Activated CD8-positive, alpha-beta memory T cell treated with anti-CD3 and anti-CD28 coated beads, Interleukin-2, amount 50 U/mL, for 24 hours (primary cell): Measurements from ENCODE around the gene HCRTR1.

Experiments used
- DNase-seq: peaks from one replicate; pipeline ENCODE4 v3.0.0-alpha.2; 2020; ENCODE audit errors: extremely low read depth

Gene HCRTR1

DNA sequence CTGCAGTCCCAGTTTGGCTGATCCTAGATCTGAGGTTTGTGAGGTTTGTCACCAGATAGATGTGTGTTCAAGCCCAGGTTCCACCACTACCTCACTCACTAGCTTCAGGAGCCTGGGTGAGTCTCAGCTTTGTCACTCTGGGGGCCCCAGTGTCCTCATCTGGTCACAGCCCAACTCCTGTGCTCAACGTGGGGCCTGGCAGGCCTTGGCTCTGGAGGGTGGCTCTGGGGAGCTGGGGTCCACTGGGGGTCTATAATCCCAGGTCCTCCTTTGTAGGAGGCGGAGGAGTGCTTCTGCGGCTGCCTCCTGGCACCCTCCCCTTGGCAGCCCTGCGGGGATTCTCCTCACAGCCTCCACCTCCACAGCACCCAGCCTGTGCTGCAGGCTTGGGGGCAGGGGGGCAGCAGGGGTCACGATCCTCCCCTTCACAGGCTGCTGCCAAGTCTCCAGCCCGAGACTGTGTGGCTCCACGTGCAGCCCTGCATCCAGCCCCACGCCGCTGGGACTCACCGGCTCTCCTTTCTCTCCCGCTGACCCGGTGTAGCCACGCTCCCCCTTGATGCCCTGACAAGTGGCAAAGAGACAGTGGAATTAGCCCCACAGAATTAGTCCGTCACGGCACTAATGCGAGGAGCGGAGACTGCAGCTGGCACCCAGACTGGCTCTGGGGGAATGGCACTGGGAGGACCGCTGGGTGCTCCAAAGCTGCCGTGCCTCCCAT, 49.7 kb downstream of the HCRTR1 start:
- no peak for DNase-seq

DNA sequence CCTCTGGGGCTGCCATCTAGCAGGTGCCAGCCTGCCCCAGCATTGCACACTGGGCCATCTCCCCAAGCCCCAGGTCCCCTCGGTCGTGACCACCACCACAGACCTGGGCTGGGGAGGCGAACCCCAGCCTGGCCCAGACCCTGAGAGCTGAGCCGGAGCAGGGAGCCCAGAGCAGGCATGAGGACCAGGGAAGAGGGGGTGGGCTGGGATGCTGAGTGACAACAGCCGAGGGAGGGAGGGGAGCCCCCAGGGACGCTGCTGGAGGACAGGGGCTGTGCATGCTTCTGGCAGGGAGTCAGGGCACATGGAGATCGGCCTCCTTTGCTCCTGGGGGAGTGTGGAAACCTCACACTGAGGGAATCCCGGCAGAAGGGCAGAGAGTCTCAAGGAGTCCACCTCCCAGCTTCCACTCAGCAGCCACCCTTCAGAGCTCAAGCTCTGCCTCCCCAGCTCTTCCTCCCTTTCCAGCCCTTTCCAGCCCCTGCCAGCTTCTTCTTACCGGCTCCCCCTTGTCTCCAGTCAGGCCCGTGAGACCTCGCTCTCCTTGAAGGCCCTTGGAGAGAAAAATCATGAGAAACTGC, 50.9 kb downstream of the HCRTR1 start:
- no peak for DNase-seq

DNA sequence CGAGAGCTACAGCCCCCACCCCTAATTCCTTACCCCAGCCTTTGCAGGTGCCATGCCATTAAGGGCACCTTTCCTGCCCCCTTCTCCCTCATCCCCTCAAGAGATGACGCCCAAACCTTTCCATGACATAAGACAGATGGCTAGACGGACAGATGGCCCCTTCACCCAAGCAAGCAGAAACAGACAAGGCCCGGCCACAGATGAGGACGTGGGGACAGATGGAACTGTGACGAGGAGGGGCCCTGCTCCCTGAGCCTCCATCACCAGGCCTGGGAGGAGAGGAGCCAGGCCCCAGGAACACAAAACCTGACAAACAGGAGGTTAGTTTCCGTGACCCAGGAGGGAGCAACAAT, 51.9 kb downstream of the HCRTR1 start:
- no peak for DNase-seq

DNA sequence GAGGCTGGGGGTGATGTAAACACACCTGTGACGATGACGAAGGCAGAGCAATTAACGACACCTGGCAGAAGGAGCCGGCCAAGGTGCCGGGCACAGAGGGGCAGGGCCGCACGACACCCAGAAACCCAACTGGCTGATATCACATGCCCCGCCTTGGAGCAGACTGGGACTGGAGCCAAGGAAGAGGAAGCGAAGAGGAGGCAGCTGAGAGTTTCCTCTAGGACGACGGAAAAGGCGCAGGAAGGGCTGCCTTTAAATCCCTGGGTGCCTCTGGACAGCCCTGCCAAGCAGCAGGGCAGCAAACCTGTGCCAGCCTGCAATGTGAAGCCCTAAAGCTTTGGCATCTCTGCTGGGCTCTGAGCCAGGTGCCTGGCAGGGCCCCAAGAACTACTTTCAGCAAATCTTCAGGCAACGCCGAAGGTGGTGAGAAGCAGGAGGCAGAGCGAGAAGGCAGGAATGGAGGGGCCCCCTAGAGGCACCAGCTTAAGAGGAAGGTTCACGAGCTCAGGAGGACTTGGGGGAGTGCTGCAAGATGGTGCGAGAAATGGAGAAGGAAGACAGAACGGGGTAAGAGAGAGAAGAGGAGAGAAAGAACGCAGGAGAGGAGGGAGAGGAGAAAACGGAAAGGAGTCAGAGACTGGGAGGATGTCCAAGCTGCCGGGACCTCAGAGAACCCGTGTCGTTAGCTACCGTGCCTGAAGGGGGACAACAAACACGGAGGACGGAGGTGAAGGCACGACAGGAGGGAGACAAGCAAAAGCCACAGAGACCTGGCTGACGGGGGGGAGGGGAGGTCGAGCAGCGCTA, 52.5 kb downstream of the HCRTR1 start:
- no peak for DNase-seq

- DNase-seq, result no peak
These were observed 53.1 kb downstream of the HCRTR1 start for GRCh38 chr1:31670593-31670964.

DNA sequence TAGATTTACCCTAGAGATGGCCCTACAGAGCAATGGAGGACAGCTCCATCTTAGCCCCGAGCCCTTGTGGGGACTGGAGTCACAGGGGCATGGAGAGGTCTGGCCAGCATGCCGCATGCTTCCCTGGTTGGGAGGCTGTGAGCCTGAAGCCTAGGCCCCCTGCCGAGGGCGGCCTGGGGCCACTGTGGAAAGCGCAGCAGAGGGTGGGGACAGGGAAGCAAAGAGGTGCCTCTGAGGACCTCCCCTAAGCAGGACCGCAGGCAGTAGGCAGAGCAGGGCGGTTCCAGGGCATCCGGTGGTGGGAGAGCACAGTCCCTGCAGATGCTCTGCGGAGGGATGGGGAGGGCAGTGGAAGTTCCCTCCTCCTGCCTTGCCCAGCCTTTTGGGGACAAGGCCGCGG, 53.7 kb downstream of the HCRTR1 start:
- DNase-seq, result no peak

- DNase-seq, result no peak
These were observed 54.2 kb downstream of the HCRTR1 start for GRCh38 chr1:31671561-31672201.

DNA sequence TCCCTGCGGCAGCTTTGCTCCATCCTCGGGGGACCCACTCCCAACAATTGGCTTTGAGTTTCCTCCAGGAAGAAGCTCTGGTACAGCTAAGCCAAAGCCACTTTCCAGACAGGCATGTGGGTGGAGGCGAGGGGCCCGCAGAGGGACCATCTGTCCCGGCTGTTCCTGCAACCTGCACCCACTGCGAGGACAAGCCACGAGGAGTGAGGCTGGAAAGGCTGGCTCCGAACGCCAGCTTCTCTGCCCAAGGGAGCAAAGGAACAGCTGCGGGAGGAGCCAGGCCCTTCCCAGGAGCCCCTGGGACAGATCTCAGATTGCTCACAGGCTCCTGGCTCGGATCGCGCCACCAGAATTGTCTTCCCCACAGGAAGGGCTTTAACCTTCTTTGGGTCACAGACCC, 55.5 kb downstream of the HCRTR1 start:
- DNase-seq, result no peak

GRCh38 chr1:31673433-31673832, 55.9 kb downstream of the HCRTR1 start:
- DNase-seq, result no peak

GRCh38 chr1:31674626-31675025, 57.1 kb downstream of the HCRTR1 start:
- DNase-seq, result no peak

DNA sequence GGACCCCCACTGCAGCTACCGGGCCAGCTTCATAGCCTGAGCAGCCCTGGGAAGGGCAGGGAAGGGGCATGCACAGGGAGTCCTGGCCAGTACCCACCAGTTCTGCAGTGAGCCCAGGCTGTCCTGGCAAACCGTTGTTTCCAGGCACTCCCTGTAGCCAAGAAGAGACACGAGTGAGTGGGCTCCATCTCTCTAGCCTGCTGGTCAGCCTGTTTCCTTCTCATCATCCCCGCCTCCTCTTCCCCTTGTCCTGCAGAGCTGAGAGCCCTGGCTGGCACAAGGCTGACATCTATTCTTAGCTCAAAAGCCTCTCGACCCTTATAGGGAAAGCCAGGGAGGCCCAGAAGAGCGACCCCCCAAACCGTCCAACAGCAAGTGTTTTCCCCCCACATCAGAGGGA, 57.7 kb downstream of the HCRTR1 start:
- DNase-seq, result no peak

- DNase-seq, result no peak
These were observed 58.3 kb downstream of the HCRTR1 start for GRCh38 chr1:31675756-31676155.
